Astrocyte of the cerebellum (primary cell): Measurements from ENCODE around the gene TOLLIP.

Experiments used
- DNase-seq: peaks from one replicate; pipeline ENCODE4 v3.0.0-alpha.2; 2011; ENCODE audit warnings: low read depth
- H3K4me3 ChIP-seq: 2 replicates; pipeline ENCODE4 v1.5.1; 2011; ENCODE audit warnings: mild to moderate bottlenecking, low read depth, low read length, moderate library complexity
- in situ Hi-C: cut with HindIII; loops from 2 replicates; pipeline ENCODE4 v1.10.0; 2017; ENCODE audit warnings: low sequenced_read_pairs
- TF ChIP-seq, protein P1 (sequence below): IDR thresholded peaks from 2 replicates; pipeline ENCODE4 v1.5.1; 2012; ENCODE audit warnings: low read length, low read depth, moderate library complexity, mild to moderate bottlenecking; ENCODE audit errors: missing control alignments

The TOLLIP gene

DNA sequence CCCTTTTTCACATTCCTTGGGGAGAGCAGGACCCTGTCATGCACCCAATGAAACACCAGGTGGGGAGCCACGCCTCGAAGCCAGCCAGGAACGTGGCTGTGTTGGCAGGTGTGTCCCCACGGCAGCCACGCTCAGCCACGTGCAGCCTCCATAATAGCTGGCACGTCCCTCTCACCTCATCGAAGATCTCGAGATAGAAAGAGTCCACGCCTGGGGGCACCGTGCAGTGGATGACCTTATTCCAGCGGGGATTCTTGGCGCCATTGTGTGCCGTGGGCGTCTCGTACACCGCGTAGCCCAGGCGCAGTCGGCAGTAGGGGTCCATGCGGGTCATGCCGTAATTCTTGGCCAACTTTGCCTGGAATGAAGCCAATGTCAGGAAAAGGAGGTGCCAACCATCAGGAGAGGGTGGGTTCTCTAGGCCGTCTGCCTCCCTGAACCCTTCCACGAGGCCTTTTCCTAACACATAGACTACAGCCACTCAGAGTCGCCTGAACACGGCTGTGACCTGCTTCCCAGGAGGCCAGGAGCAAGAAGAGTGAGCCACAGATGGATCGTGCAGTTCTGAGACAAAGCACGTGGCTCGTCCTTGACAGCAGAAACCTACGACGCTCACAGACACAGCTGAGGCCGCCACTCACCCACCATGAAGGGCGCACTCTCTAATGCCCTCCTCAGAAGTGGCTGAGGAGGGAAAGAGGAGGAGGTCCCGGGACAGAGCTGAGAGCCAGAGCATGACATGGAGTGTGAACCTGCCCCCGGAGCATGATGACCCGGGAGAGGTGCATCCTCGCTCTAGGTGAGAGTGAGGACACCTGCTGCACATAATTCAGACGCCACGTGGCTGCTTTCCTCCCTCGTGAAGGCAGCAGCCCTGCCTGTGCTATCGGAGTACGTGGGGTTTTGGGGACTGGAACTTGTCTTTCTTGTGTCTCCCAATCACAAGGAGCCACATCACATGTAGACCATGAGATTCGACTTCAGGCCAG is 19.1 kb downstream of the TOLLIP start:
- DNase-seq: no peak
- TF ChIP-seq, protein P1, sequence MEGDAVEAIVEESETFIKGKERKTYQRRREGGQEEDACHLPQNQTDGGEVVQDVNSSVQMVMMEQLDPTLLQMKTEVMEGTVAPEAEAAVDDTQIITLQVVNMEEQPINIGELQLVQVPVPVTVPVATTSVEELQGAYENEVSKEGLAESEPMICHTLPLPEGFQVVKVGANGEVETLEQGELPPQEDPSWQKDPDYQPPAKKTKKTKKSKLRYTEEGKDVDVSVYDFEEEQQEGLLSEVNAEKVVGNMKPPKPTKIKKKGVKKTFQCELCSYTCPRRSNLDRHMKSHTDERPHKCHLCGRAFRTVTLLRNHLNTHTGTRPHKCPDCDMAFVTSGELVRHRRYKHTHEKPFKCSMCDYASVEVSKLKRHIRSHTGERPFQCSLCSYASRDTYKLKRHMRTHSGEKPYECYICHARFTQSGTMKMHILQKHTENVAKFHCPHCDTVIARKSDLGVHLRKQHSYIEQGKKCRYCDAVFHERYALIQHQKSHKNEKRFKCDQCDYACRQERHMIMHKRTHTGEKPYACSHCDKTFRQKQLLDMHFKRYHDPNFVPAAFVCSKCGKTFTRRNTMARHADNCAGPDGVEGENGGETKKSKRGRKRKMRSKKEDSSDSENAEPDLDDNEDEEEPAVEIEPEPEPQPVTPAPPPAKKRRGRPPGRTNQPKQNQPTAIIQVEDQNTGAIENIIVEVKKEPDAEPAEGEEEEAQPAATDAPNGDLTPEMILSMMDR: no peak
- no peak overlapping the region for H3K4me3 ChIP-seq
- in situ Hi-C loops: no loop called here

DNA sequence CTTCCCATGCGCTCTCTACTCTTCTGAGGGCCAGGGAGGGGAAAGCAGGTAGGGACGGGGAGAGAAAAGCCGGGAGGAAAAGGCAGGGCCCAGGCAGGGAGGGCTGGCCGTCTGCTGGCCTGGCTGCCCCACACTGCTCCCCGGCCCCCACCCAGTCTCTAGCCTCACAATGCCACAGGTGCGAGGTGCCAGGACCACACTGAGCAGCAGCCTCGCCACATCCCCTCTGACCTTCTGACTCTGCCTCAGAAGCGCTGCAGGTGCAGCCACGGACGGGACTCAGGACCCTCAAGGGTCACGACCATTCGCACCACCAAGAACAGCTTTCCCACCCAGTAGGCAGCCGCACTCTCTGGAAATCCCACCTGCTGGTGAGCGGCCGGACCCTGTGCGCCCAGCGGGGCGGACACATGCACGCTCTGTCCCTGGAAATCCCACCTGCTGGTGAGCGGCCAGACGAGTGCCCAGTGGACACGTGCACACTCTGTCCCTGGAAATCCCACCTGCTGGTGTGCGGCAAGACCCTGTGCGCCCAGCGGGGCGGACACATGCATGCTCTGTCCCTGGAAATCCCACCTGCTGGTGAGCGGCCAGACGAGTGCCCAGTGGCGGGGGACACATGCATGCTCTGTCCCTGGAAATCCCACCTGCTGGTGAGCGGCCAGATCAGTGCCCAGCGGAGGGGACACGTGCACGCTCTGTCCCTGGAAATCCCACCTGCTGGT is 20.1 kb downstream of the TOLLIP start:
- TF ChIP-seq, protein P1: no peak
- H3K4me3 ChIP-seq: no peak overlapping the region
- no peak for DNase-seq
- in situ Hi-C loops: no loop called here

DNA sequence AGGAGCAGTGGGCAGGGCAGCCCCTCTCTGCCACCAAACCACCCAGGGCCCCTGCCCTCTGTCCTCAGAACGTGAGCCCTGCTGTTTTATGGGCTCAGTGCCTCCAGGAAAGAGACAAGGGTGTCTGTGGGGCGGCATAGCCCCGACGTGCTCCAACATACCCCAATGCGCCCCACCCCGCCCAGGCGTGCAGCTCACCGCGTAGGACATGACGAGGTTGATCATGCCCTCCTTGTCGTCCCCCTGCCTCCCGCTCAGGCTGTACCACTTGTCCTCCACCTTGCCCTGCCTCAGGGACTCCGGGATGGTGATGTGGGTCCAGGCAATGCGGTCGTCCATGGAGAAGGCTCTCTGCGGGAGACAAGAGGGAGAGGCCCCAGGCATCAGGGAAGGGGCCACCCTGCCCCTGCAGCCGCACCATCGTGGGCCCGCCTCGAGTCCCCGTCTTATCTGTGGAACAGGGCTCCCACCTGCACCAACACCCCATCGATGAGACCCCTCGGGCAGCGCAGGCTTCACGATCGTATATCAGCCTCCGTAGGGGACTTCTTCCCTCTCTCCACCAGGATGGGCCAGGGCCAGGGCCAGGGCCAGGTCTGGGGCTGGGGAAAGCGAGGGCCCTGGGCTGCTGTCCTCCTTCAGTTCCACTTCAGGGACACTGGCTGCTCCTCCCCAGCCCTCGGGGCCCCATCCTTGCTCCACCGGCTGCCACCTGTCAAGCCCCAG is 20.8 kb downstream of the TOLLIP start:
- in situ Hi-C loops: no loop called here
- TF ChIP-seq, protein P1: no peak
- no peak for DNase-seq

DNA sequence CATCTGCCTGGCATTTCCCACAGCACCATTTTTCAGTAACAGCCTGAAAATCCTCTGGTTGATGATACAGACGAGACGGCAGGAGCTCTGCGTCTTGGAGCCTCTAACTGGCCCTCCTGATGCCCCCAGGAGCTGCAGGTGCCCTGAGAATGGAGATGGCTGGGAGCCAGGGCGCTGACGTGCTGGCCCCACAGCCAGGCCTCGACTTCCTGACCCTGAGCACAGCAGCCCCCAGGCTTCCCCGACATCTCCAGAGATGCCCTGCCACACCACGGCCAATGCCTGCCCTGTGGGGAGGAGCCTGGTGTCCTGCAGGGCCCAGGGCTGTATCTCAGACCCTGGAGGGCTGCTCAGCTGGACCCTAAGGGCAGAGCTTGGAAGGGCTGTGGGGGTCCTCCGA is 21.5 kb downstream of the TOLLIP start:
- TF ChIP-seq, protein P1: no peak
- H3K4me3 ChIP-seq: no peak overlapping the region
- in situ Hi-C loops: no loop called here
- DNase-seq: no peak

More for the DNA sequence above, 20.8 kb downstream of the TOLLIP start:
- H3K4me3 ChIP-seq: no peak overlapping the region

DNA sequence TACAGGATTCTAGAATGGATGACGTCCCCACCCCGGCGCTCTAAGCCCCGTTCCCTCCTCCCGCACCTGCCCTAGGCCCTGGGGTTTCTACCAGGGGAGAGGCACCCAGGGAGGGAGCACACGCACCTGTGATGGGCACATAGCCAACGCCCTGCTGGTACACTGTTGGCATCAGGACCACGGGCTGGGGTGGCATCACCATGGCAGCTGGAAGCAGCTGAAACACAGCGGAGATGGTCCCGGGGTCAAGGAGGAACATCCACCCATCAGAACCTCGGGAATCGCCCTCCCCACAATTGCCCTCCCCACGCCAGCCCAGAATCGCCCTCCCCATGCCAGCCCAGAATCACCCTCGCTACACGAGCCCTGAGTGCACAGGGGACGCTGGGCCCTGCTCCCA is 23.6 kb downstream of the TOLLIP start:
- no peak for DNase-seq
- no peak overlapping the region for H3K4me3 ChIP-seq
- in situ Hi-C loops: no loop called here

DNA sequence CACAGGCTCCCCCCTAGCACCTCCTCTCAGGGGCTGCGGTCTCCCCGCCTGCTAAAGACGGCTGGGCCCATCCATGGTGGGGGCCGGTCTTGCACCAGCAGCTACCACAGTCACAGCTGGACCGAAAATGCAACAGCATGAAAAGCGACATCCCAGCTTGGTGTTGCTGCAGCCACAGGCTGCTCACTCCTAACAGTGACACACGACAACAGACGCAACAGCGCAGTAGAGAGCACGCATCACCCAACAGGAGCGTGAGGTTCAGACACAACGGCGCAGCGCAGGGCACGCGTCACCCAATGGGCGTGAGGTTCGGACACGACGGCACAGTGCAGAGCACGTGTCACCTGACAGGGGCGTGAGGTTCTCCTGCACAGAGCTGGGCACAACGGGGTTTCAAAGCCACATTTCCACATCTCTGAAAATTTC is 24.1 kb downstream of the TOLLIP start:
- in situ Hi-C loops: no loop called here
- DNase-seq: no peak
- no peak overlapping the region for H3K4me3 ChIP-seq
- TF ChIP-seq, protein P1: no peak

More for the DNA sequence above, 23.6 kb downstream of the TOLLIP start:
- TF ChIP-seq, protein P1: no peak
